ENCODE data around the gene SLAIN1.

- no peak for TF ChIP-seq ATF3 (IDR thresholded peaks at IDR 0.05; ENCODE audit: borderline replicate concordance, extremely low read depth, low read depth, low read length)
- TF ChIP-seq TCF3 (IDR thresholded peaks at IDR 0.05; ENCODE audit: borderline replicate concordance, insufficient read depth, low read depth, low read length) = no peak
- no peak for TF ChIP-seq SPI1 (IDR thresholded peaks at IDR 0.05; ENCODE audit: borderline replicate concordance, insufficient read depth, low read depth, low read length)
Observed at GRCh38 chr13:77653301-77653700, 44.2 kb upstream of the SLAIN1 start.

All from GM12878 (cell line).